Colonic mucosa (tissue), 4 donors: ENCODE results near the gene ATG7. TPM values are rescaled to one million over a fixed set of nuclear protein-coding genes. Genes with fewer than 3 reads are reported as not detected.

ENCODE experiments used
- DNase-seq: peaks from one replicate; pipeline ENCODE4 v3.0.0-alpha.2; 2020
- H3K27ac ChIP-seq: fragments of 200-600 bp; one replicate; pipeline ENCODE4 v1.8.0; 2021
- H3K27me3 ChIP-seq: fragments of 200-600 bp; one replicate; pipeline ENCODE4 v1.8.0; 2021
- H3K36me3 ChIP-seq: fragments of 200-600 bp; one replicate; pipeline ENCODE4 v1.8.0; 2021
- H3K4me1 ChIP-seq: fragments of 200-600 bp; one replicate; pipeline ENCODE4 v1.8.0; 2021; ENCODE audit warnings: mild to moderate bottlenecking
- H3K4me3 ChIP-seq: fragments of 200-600 bp; one replicate; pipeline ENCODE4 v1.8.0; 2021
- H3K9ac ChIP-seq, 2 donors: one replicate each; pipeline ENCODE4 v1.7.0; 2013; ENCODE audit warnings: control low read depth in 2 of 2, low read depth in 2 of 2, low read length in 2 of 2
- H3K9me3 ChIP-seq: fragments of 200-600 bp; one replicate; pipeline ENCODE4 v1.8.0; 2021
- intact Hi-C: fragments of 100-400 bp; cut with DNase I; formaldehyde crosslinking; loops from one replicate; pipeline ENCODE4 v1.14.1; 2022
- total RNA-seq, 2 donors: library from RNA; stranded (reverse); fragmentation: NEBNext Ultra II Directional in 1 of 2; extraction: Animal tissue kit (Norgen Biotek cat#: 25700) in 1 of 2; gene quantifications; one replicate each; pipeline ENCODE4 v1.2.1, GENCODE V29; 2021
- TF ChIP-seq, protein P1 (sequence below): fragments of 200-600 bp; IDR thresholded peaks from one replicate; pipeline ENCODE4 v1.8.0; 2022; ENCODE audit warnings: antibody characterized with exemption, mild to moderate bottlenecking
- donor health status: healthy.
- donor health status: DM: no; HTN: no; CAD: no.
- donor health status: DM: no; HTN: no; CAD: no.

ATG7 gene
- total RNA-seq, 2 donors from 2014 or later, result 31.9 to 32.0 TPM

DNA sequence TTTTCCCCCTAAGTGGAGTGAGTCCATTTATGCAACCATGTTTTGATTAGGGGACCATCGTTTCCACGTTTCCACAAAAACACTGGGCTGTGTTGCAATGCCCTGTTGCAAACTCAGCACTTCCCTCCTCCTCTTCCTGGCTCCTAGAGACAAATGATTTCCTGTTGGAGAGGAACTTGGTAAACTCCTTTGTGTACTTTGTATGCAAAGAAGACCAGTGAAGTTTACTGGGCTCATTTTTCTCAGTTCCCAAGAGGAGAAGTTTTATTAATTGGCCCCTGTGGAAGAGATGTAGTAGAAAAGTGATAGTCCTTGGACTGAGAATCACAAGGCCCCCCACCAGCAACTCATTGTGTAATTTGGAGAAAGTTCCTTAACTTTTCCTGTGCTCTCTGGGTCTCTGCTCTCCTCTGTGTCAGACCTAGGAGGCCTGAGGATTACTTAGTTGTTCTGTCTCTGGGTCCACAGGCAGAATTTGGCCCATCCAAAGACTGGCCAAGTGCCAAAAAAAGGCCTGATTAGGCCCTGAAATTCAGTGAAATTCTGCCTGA is 95.0 kb downstream of the ATG7 start:
- Histone ChIP-seq H3K9me3 (no peaks in the 10 kb centered on the region), H3K36me3 (no peaks in the 10 kb centered on the region), H3K9ac (no peak overlapping the region), H3K4me3 (no peak overlapping the region), H3K27ac (peak overlapping the region; percentile 53), H3K27me3 (no peaks in the 10 kb centered on the region), H3K4me1 (no peaks in the 10 kb centered on the region)
- intact Hi-C loops, result no loop called here
- TF ChIP-seq, protein P1, sequence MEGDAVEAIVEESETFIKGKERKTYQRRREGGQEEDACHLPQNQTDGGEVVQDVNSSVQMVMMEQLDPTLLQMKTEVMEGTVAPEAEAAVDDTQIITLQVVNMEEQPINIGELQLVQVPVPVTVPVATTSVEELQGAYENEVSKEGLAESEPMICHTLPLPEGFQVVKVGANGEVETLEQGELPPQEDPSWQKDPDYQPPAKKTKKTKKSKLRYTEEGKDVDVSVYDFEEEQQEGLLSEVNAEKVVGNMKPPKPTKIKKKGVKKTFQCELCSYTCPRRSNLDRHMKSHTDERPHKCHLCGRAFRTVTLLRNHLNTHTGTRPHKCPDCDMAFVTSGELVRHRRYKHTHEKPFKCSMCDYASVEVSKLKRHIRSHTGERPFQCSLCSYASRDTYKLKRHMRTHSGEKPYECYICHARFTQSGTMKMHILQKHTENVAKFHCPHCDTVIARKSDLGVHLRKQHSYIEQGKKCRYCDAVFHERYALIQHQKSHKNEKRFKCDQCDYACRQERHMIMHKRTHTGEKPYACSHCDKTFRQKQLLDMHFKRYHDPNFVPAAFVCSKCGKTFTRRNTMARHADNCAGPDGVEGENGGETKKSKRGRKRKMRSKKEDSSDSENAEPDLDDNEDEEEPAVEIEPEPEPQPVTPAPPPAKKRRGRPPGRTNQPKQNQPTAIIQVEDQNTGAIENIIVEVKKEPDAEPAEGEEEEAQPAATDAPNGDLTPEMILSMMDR, result no peak
- peak; percentile 32 for DNase-seq

DNA sequence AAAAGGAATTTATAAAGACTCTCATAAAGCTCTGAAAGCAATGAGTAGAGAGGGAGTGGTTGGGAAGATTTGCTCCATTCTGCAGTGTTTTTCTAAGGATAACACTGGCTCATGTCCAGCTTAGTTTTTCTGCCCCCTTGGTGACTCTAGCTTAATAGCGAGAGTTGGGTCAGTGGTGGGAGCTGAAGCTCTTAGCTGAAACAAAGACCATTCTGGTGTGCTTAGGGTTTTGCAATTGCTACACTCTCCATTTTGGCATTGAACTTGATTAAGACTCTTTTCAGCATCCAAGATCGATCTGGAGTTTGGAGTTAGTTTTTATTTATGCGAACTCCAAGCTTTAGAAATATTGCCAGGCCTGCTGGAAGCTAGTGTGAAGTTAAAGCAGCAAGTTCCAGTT is 98.0 kb downstream of the ATG7 start:
- intact Hi-C loops, result loop anchor here (5.0 kb wide), 1 partner anchor 437 kb away; no protein-coding TSS in a partner anchor
- H3K27ac ChIP-seq, result no peak overlapping the region

DNA sequence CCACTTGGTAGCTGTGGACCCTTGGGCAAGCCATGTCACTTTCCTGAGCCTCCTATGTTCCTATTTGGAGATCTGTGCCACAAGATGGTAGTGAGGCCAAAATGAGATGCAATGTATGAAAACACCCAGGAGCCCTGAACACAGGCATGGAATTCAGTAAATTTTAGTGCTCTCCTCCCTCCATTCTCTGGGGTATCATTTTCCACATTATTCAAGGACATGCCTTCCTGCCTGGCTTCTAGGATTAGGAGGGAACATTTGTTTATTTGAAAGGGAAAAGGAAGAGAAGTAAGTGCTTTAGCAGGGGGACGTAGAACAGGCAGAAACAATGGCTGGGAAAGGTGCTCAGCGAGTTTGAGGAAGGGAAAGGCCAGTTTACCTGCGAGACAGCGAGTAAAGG is 98.8 kb downstream of the ATG7 start:
- Histone ChIP-seq H3K27ac (no peak overlapping the region), H3K4me3 (no peak overlapping the region), H3K9ac (no peak overlapping the region), H3K9me3 (no peaks in the 10 kb centered on the region), H3K36me3 (no peaks in the 10 kb centered on the region), H3K27me3 (no peaks in the 10 kb centered on the region), H3K4me1 (no peaks in the 10 kb centered on the region)
- intact Hi-C loops, result loop anchor here (5.0 kb wide), 1 partner anchor 436 kb away; no protein-coding TSS in a partner anchor
- TF ChIP-seq, protein P1, result no peak
- DNase-seq, result no peak

More for the DNA sequence above, 98.0 kb downstream of the ATG7 start:
- no peaks in the 10 kb centered on the region for H3K9me3 ChIP-seq
- TF ChIP-seq, protein P1, result no peak
- no peaks in the 10 kb centered on the region for H3K4me1 ChIP-seq
- no peak overlapping the region for H3K4me3 ChIP-seq
- no peak for DNase-seq
- H3K27me3 ChIP-seq, result no peaks in the 10 kb centered on the region
- no peaks in the 10 kb centered on the region for H3K36me3 ChIP-seq
- H3K9ac ChIP-seq, result no peak overlapping the region

DNA sequence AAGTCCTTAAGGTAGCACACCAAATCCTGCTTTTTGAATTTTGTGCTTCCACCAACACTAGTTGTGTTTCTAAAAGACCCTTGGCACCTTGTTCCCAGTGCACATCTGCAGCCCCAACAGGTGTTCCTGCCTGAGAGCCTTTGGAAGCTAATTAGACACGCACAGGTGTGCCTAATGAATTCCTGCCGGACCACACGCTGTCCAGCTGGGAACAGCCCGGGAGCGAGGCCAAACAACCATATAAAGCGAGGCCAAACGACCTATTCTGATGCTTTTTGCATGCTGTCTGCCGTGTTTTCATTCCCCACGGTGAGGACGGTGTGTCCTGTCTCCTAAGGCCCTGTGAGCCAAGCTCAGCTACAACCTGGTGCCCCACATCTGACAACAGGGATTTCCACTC is 99.5 kb downstream of the ATG7 start:
- Histone ChIP-seq H3K27me3 (no peaks in the 10 kb centered on the region), H3K4me1 (no peaks in the 10 kb centered on the region), H3K9ac (no peak overlapping the region), H3K4me3 (no peak overlapping the region), H3K36me3 (no peaks in the 10 kb centered on the region), H3K27ac (no peak overlapping the region), H3K9me3 (no peaks in the 10 kb centered on the region)
- DNase-seq, result no peak
- intact Hi-C loops, result loop anchor here (5.0 kb wide), 1 partner anchor 436 kb away; no protein-coding TSS in a partner anchor
- TF ChIP-seq, protein P1, result no peak

DNA sequence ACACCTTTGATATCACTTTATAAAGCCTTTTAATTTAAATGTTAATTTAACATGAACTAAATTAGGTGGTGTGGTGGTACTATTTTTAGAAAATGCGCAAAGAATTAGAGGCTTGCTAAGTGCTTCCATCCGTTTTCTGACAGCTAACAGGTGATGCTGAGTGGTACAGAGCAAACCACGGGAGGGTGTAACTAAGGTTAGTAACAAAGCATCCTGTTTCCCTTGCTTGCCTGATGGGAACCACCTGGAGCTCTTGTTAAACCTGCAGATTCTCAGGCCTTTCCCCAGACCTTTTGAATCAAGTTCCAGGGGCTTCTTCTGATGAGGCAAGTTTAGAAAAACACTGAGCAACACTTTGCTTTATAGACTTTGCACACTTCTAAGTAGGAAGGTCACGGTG is 101.0 kb downstream of the ATG7 start:
- Histone ChIP-seq H3K9me3 (no peaks in the 10 kb centered on the region), H3K4me3 (no peak overlapping the region), H3K27ac (no peak overlapping the region), H3K9ac (no peak overlapping the region), H3K4me1 (no peaks in the 10 kb centered on the region), H3K27me3 (no peaks in the 10 kb centered on the region), H3K36me3 (no peaks in the 10 kb centered on the region)
- no peak for DNase-seq
- intact Hi-C loops, result loop anchor here (5.0 kb wide), 1 partner anchor 434 kb away; no protein-coding TSS in a partner anchor
- TF ChIP-seq, protein P1, result no peak
